Activated naive CD4-positive, alpha-beta T cell treated with anti-CD3 and anti-CD28 coated beads, Interleukin-2, amount 10 ng/mL, durations not matched to agents 7 days and 5 days (primary cell): ENCODE data around the gene TOMM70.
"Not testable (repeated sequence)": the region's sequence is repeated elsewhere in the genome, so short reads cannot be mapped to it uniquely, and the experiment has no call there.

Experiments used
- CTCF ChIA-PET: fragments of 350-600 bp; sonication (Branson Sonifier 250); formaldehyde crosslinking; loops from one replicate; lab custom pipeline; 2021; ENCODE audit warnings: antibody characterized with exemption; lab: Charles Lee
- DNase-seq: peaks from one replicate; pipeline ENCODE4 v3.0.0-alpha.2; 2020
- H3K27ac Mint-ChIP-seq: one replicate; pipeline ENCODE4 v1.8.0; 2021; ENCODE audit warnings: mild to moderate bottlenecking, moderate library complexity, mixed read lengths
- H3K27me3 Mint-ChIP-seq: one replicate; pipeline ENCODE4 v1.8.0; 2021; ENCODE audit warnings: mild to moderate bottlenecking, mixed read lengths
- H3K36me3 Mint-ChIP-seq: one replicate; pipeline ENCODE4 v1.8.0; 2021; ENCODE audit warnings: mixed read lengths
- H3K4me1 Mint-ChIP-seq: one replicate; pipeline ENCODE4 v1.8.0; 2021; ENCODE audit warnings: mixed read lengths
- H3K4me3 Mint-ChIP-seq: one replicate; pipeline ENCODE4 v1.8.0; 2021; ENCODE audit warnings: mild to moderate bottlenecking, moderate library complexity, mixed read lengths
- H3K9me3 Mint-ChIP-seq: one replicate; pipeline ENCODE4 v1.8.0; 2021; ENCODE audit warnings: mixed read lengths

TOMM70 gene

DNA sequence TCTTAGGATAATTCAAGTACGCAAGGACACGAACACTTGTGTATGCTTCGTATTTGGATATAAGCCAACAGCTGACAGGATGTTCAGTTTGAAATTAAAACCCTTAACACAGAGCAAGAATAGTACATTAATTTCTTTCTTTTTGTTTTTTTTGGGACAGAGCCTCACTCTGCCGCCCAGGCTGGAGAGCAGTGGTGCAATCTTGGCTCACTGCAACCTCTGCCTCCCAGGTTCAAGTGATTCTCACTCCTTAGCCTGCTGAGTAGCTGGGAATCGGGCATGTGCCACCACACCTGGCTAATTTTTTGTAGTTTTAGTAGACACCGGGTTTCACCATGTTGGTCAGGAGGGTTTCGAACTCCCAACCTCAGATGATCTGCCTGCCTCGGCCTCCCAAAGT, 32.4 kb downstream of the TOMM70 start:
- no peak overlapping the region for H3K27ac Mint-ChIP-seq
- H3K9me3 Mint-ChIP-seq = no peaks in the 10 kb centered on the region
- no peak for DNase-seq
- H3K36me3 Mint-ChIP-seq = peaks cover 49% of the 10 kb centered on the region
- no peaks in the 10 kb centered on the region for H3K4me1 Mint-ChIP-seq
- no peaks in the 10 kb centered on the region for H3K27me3 Mint-ChIP-seq
- no peak overlapping the region for H3K4me3 Mint-ChIP-seq
- CTCF ChIA-PET = interaction anchor here (0.7 kb wide), 1 partner anchor 232 kb away, joined by 3 read pairs; no protein-coding TSS in a partner anchor

DNA sequence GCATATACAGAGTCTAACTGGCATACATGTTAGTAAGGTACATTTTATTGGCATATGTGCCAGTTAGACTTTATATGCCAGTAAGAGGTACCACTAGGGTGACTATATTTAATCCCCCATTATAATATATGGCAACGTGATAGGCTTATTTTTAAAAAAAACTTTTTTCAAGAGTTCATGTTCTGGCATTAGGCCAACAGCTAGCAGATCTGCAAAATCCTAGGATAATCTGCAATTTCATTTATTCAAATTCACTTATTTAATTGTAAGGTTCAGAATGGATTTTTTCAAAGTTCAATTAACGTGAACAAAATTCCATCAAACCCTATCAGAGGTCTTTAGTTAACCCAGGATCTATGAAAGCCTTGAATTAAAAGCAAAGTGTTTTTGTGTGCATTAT, 34.5 kb downstream of the TOMM70 start:
- no peak for DNase-seq
- peaks cover 54% of the 10 kb centered on the region for H3K36me3 Mint-ChIP-seq
- H3K9me3 Mint-ChIP-seq = peaks cover 2% of the 10 kb centered on the region
- CTCF ChIA-PET = no interaction called here
- H3K27me3 Mint-ChIP-seq = no peaks in the 10 kb centered on the region
- no peak overlapping the region for H3K4me3 Mint-ChIP-seq
- no peaks in the 10 kb centered on the region for H3K4me1 Mint-ChIP-seq
- H3K27ac Mint-ChIP-seq = no peak overlapping the region

DNA sequence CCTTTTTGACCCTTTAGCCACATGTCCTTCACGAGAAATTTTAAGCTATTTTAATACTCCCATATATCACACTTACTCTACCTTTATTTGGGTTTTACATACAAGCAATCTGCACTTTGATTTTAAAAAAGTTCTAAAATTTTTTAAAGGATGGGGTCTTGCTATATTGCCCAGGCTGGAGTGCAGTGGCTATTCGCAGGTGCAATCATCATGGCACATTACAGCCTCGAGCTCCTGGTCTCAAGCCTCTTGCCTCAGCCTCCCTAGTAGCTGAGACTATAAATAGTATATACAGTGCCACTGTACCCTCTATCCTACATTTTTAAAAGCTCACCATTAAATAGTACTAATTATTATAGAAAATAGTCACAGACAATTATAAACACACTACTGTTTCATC, 36.5 kb downstream of the TOMM70 start:
- Mint-ChIP-seq H3K27me3 (no peaks in the 10 kb centered on the region), H3K4me1 (no peaks in the 10 kb centered on the region), H3K27ac (no peak overlapping the region), H3K4me3 (no peak overlapping the region), H3K36me3 (peaks cover 62% of the 10 kb centered on the region), H3K9me3 (peaks cover 2% of the 10 kb centered on the region)
- CTCF ChIA-PET = no interaction called here
- DNase-seq = no peak

DNA sequence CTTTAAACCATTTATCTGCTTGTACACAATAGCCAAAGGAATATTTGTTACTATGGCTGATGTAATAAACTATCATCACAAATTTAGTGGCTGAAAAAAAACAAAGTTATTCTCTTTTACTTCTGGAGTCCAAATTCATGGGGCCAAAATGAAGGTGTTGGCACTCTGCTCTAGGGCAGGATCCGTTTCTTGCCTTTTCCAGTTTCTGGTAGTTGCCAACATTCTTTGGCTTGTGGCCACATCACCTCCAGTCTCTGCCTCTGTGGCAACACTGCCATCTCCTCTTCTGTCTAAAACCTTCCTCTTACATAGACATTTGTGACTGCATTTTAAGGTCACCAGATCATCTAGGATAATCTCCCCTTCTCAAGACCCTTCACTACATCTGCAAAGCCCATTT, 39.0 kb downstream of the TOMM70 start:
- Mint-ChIP-seq H3K36me3 (peaks cover 55% of the 10 kb centered on the region), H3K27me3 (no peaks in the 10 kb centered on the region), H3K27ac (no peak overlapping the region), H3K9me3 (peaks cover 2% of the 10 kb centered on the region), H3K4me1 (no peaks in the 10 kb centered on the region), H3K4me3 (no peak overlapping the region)
- DNase-seq = no peak
- CTCF ChIA-PET = no interaction called here

DNA sequence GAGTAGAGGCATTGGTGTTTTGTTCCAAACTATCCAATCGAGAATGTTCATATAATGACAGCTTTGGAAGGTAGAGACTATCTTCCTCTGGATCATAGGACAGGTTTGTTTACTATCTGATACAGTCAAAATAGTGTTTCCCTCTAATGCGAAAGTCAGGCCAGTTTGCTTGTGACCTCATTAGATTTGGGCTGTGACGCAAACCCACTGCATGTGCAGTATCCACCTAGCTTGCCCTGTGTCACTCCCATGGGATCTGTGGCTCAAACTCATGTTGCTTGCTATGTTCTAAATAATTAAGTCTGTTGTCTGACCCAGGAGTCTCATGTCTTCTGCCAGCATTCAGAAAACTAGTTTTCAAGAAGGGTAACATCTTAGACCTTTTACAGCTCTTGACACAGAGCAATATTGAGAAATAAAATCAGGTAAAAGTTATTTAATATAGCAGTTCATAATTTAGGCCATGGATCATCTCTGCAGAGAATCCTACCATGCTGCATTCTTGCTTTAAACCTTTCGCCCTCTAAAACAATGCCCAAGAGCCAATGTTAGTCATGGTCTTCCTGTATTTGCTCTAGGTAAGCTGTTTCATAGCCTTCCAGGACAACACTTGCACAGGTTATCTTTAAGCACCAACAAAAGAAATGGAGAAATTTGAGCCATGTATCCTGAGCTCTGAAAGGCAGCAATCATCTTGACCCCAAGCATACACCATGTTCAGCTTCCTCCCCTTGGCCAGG, 40.0 kb downstream of the TOMM70 start:
- H3K4me1 Mint-ChIP-seq = no peaks in the 10 kb centered on the region
- no peak overlapping the region for H3K4me3 Mint-ChIP-seq
- H3K36me3 Mint-ChIP-seq = peaks cover 55% of the 10 kb centered on the region
- CTCF ChIA-PET = interaction anchor here (0.6 to 1.1 kb wide), 2 partner anchors 9 to 41 kb away, joined by 3 to 4 read pairs; no protein-coding TSS in a partner anchor
- H3K27me3 Mint-ChIP-seq = no peaks in the 10 kb centered on the region
- no peak overlapping the region for H3K27ac Mint-ChIP-seq
- H3K9me3 Mint-ChIP-seq = peaks cover 2% of the 10 kb centered on the region
- no peak for DNase-seq

DNA sequence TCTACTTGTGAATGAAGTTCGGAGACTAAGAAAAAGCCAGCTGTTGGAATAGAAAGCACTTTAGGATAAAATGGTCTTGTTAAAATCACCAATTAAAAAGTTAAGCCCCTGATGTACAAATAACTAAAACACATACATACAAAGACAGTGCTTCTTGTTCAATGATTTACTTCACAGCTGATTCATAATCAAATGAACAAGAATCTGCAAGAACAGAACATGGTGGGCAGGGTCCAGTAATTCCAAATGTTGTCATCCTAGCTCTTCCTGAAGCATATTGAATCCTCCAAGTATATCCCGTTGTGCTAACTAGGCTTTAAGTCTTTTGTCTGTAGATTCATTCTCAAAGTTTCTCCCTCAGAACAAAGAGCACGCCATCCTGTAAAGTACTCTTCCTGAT, 41.9 kb downstream of the TOMM70 start:
- no peaks in the 10 kb centered on the region for H3K27me3 Mint-ChIP-seq
- peaks cover 51% of the 10 kb centered on the region for H3K36me3 Mint-ChIP-seq
- no peak overlapping the region for H3K27ac Mint-ChIP-seq
- H3K9me3 Mint-ChIP-seq = peaks cover 2% of the 10 kb centered on the region
- CTCF ChIA-PET = interaction anchor here (1.1 to 1.7 kb wide), 2 partner anchors 8 to 24 kb away, joined by 4 read pairs; partner anchors contain the start of gene NIT2
- no peak for DNase-seq
- H3K4me1 Mint-ChIP-seq = no peaks in the 10 kb centered on the region
- H3K4me3 Mint-ChIP-seq = no peak overlapping the region

DNA sequence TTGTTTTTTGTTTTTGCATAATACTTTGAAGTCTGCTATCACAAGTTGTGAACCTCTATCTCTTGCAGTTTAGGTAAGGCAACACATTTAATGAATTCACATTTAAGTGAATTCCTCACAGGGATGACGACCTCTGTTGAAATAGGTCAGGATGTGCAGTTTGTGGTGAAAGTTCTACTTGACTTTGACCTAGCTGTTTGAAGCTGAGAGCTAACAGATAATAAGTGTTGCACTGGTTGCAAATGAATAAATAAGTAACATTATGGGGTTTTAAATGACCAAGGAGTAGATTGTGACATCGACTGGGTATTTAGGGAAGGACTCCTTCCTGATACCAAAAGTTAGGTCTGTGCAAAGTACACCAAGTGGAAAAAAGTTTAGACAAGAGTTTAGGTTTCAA, 42.5 kb downstream of the TOMM70 start:
- peaks cover 2% of the 10 kb centered on the region for H3K9me3 Mint-ChIP-seq
- no peak overlapping the region for H3K4me3 Mint-ChIP-seq
- no peak overlapping the region for H3K27ac Mint-ChIP-seq
- CTCF ChIA-PET = interaction anchor here (1.7 kb wide), 1 partner anchor 9 kb away, joined by 4 read pairs; no protein-coding TSS in a partner anchor
- H3K4me1 Mint-ChIP-seq = no peaks in the 10 kb centered on the region
- no peak for DNase-seq
- H3K36me3 Mint-ChIP-seq = peaks cover 53% of the 10 kb centered on the region
- H3K27me3 Mint-ChIP-seq = no peaks in the 10 kb centered on the region

DNA sequence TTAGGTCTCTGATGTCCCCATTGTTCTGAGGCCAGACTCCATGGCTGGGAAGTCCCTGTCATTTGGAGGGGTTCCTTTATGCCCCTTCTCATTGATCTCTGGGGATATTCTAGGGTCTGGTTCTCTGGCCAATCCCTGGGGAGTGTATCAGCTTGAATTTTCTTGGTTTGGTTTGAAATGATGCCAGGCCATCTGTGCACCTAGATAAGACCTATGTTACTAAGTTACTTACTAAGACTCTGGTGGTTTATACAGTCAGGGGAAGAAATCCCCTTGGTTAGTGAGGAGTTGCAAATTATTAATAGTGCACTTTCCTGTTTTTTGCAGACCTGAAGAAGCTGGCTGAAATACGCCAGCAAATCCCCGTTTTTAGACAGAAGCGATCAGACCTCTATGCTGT, 46.0 kb downstream of the TOMM70 start:
- H3K4me1 Mint-ChIP-seq = no peaks in the 10 kb centered on the region
- H3K27me3 Mint-ChIP-seq = no peaks in the 10 kb centered on the region
- H3K36me3 Mint-ChIP-seq = peaks cover 62% of the 10 kb centered on the region
- no peak overlapping the region for H3K27ac Mint-ChIP-seq
- DNase-seq = no peak
- CTCF ChIA-PET = interaction anchor here (3.3 kb wide), 1 partner anchor 38 kb away, joined by 12 read pairs; no protein-coding TSS in a partner anchor
- peaks cover 3% of the 10 kb centered on the region for H3K9me3 Mint-ChIP-seq
- H3K4me3 Mint-ChIP-seq = no peak overlapping the region

DNA sequence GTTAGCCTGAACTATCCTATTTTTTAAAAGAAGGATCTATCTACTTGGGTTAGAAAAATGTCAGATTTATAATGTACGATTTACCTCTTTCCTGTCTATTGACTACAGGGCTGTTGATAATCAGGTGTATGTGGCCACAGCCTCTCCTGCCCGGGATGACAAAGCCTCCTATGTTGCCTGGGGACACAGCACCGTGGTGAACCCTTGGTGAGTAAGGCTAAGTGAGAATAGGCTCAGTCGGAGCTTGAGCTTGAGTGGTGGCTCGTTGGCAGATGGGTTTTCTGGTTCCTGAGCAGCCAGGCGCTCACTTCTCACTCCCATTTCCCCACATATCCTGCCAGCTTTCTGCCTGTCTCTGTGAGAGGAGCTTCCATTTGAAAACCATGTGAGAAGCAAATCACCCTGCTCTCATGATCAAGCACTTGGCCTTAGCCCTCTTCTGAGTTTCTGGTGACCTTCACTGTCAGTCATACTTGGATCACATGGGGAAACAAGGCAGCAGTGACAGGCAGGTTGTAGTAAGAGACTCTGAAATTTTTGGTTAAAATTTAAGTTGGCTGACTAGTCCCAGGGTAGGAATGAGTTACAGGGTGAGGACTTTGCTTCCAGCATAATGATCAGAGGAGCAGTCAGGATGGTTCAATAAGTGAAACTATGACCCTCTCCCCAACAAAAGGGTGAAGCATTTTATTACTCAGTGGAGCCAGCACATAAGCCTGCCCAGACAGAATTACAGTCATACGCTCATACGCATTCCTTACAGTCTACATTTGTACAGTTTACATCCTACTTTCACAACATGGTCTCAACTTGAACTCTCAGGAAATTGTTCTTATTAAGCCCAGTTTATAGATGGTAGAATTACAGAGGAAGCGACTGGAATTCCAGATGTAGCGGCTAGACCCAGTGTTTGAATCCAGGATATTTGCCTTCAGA, 48.3 kb downstream of the TOMM70 start:
- H3K27ac Mint-ChIP-seq = no peak overlapping the region
- peaks cover 65% of the 10 kb centered on the region for H3K36me3 Mint-ChIP-seq
- DNase-seq = no peak
- no peak overlapping the region for H3K4me3 Mint-ChIP-seq
- H3K4me1 Mint-ChIP-seq = no peaks in the 10 kb centered on the region
- H3K9me3 Mint-ChIP-seq = peaks cover 3% of the 10 kb centered on the region
- no peaks in the 10 kb centered on the region for H3K27me3 Mint-ChIP-seq
- CTCF ChIA-PET = no interaction called here

DNA sequence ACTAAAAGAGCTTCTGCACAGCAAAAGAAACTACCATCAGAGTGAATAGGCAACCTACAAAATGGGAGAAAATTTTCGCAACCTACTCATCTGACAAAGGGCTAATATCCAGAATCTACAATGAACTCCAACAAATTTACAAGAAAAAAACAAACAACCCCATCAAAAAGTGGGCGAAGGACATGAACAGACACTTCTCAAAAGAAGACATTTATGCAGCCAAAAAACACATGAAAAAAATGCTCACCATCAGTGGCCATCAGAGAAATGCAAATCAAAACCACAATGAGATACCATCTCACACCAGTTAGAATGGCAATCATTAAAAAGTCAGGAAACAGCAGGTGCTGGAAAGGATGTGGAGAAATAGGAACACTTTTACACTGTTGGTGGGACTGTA, 49.1 kb downstream of the TOMM70 start:
- CTCF ChIA-PET, H3K9me3 Mint-ChIP-seq, H3K4me3 Mint-ChIP-seq, H3K4me1 Mint-ChIP-seq, H3K27ac Mint-ChIP-seq, DNase-seq, H3K27me3 Mint-ChIP-seq: not testable (repeated sequence)
- peaks cover 71% of the 10 kb centered on the region for H3K36me3 Mint-ChIP-seq

DNA sequence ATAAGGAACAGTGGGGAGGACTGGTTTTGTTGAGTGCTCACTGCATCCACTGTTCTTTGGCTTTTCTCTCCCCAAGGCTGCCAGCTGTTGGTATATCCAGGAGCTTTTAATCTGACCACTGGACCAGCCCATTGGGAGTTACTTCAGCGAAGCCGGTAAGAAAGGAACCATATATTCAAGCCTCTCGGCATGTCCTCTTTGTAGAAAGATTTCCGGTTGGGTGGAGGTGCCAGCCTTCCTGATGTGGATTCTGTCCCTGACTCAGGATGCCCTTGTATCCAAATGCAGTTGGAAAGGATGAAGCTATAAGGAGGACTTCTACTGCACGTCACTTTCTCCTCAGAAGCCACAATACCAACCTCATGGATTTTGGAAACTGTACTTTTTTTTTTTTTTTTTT, 52.2 kb downstream of the TOMM70 start:
- Mint-ChIP-seq H3K36me3 (peaks cover 80% of the 10 kb centered on the region), H3K27me3 (no peaks in the 10 kb centered on the region), H3K9me3 (peaks cover 3% of the 10 kb centered on the region), H3K4me1 (peaks cover 13% of the 10 kb centered on the region), H3K27ac (no peak overlapping the region), H3K4me3 (no peak overlapping the region)
- CTCF ChIA-PET = no interaction called here
- no peak for DNase-seq

DNA sequence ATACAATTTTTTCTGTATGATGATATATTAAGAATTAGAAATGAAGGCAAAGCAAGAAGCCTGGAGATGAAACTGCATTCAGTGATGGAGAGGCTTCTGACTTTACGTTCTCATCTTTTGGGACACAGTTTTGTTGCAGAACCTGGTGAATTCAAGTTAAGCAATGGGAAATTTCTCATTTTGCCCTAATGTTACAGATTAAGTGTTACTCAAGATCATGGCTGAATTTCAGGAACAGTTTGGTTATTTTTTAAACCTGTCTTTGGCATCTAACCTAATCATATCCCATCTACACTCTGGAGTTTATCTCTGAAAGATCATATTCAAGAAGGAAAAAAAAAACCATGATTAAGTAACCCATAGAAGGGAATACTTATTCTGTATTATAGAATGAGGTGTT, 60.4 kb downstream of the TOMM70 start:
- Mint-ChIP-seq H3K4me3 (no peak overlapping the region), H3K4me1 (peaks cover 48% of the 10 kb centered on the region), H3K27ac (no peak overlapping the region), H3K36me3 (peaks cover 39% of the 10 kb centered on the region), H3K9me3 (no peaks in the 10 kb centered on the region), H3K27me3 (no peaks in the 10 kb centered on the region)
- CTCF ChIA-PET = interaction anchor here (0.6 to 1.4 kb wide), 2 partner anchors 11 to 40 kb away, joined by 3 read pairs; no protein-coding TSS in a partner anchor
- DNase-seq = no peak

DNA sequence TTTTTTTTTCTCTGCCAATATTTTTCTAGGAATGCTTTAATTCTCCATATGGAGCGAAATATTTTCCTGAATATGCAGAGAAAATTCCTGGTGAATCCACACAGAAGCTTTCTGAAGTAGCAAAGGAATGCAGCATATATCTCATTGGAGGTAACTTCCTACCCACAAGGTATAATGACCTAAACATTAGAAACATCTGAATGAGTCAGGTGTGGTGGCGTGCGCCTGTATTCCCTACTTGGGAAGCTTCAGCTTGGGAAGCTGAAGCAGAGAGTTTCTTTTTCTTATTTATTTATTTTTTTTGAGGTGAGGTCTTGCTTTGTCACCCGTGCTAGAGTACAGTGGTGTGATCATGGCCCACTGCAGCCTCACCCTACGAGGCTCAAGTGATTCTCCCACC, 61.1 kb downstream of the TOMM70 start:
- no peaks in the 10 kb centered on the region for H3K27me3 Mint-ChIP-seq
- H3K36me3 Mint-ChIP-seq = peaks cover 38% of the 10 kb centered on the region
- peaks cover 52% of the 10 kb centered on the region for H3K4me1 Mint-ChIP-seq
- CTCF ChIA-PET = interaction anchor here (1.4 kb wide), 1 partner anchor 11 kb away, joined by 3 read pairs; no protein-coding TSS in a partner anchor
- DNase-seq = no peak
- no peak overlapping the region for H3K4me3 Mint-ChIP-seq
- no peaks in the 10 kb centered on the region for H3K9me3 Mint-ChIP-seq
- no peak overlapping the region for H3K27ac Mint-ChIP-seq

DNA sequence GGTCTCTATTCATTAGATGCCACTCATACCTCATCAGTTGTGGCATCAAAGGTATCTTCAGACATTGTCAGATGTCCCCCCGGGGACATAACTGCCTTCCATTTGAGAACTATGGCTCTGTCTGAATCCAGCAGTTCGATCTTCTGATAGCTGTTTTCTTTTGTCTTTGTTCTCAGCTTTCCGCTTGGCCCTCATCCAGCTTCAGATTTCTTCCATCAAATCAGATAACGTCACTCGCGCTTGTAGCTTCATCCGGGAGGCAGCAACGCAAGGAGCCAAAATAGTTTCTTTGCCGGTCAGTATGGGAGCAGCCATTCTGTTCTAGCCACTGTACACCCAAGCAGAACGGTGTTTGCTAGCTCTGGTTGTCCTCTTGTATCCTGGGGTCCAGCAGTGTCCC, 62.0 kb downstream of the TOMM70 start:
- Mint-ChIP-seq H3K4me1 (peaks cover 49% of the 10 kb centered on the region), H3K27ac (no peak overlapping the region), H3K36me3 (peaks cover 32% of the 10 kb centered on the region), H3K4me3 (no peak overlapping the region), H3K9me3 (no peaks in the 10 kb centered on the region), H3K27me3 (no peaks in the 10 kb centered on the region)
- DNase-seq = no peak
- CTCF ChIA-PET = interaction anchor here (1.4 kb wide), 1 partner anchor 10 kb away, joined by 3 read pairs; no protein-coding TSS in a partner anchor
